Loucy (cell line): Measurements from ENCODE around the gene MCFD2.

ENCODE experiments used
- CTCF ChIP-seq: fragments of 200-600 bp; sonication (generic); conservative IDR thresholded peaks from 2 replicates; pipeline ENCODE4 v1.5.1; 2014; ENCODE audit warnings: mild to moderate bottlenecking, antibody characterized with exemption, low read length
- EZH2phosphoT487 ChIP-seq: fragments of 200-600 bp; IDR thresholded peaks from 2 replicates; pipeline ENCODE4 v1.6.1; 2018; ENCODE audit warnings: antibody characterized with exemption, mild to moderate bottlenecking, moderate library complexity, borderline replicate concordance

GRCh38 chr2:46950314-46950713, 34.7 kb upstream of the MCFD2 start:
- TF ChIP-seq CTCF (no peak), EZH2phosphoT487 (no peak)
